Transverse colon (tissue), 3 donors: ENCODE measurements around the gene SARDH.

Source experiments
- POLR2A ChIP-seq: fragments of 450-650 bp; IDR thresholded peaks from one replicate; pipeline ENCODE4 v1.6.1; 2016; ENCODE audit warnings: antibody characterized with exemption, mild to moderate bottlenecking, moderate library complexity
- POLR2AphosphoS5 ChIP-seq, 3 donors: sonication (generic); formaldehyde crosslinking; IDR thresholded peaks; one replicate each; pipeline ENCODE4 v1.6.1; 2016; ENCODE audit warnings: antibody characterized with exemption in 3 of 3

- TF ChIP-seq POLR2AphosphoS5 (IDR thresholded peaks at IDR 0.05): no peak
- no peak for TF ChIP-seq POLR2A
Observed at GRCh38 chr9:133761641-133762248, 23.6 kb upstream of the SARDH start.
